Stimulated activated naive CD8-positive, alpha-beta T cell treated with anti-CD3 and anti-CD28 coated beads, Interleukin-15, Interleukin-2, amounts not matched to agents 100 ng/mL and 50 ng/mL, for 24 hours (primary cell): Measurements from ENCODE around the gene CMIP.

Experiments
- H3K27ac Mint-ChIP-seq: one replicate; pipeline ENCODE4 v1.8.0; 2021; ENCODE audit warnings: mild to moderate bottlenecking, mixed read lengths
- H3K27me3 Mint-ChIP-seq: one replicate; pipeline ENCODE4 v1.8.0; 2021; ENCODE audit warnings: mixed read lengths
- H3K36me3 Mint-ChIP-seq: one replicate; pipeline ENCODE4 v1.8.0; 2021; ENCODE audit warnings: low read depth, mixed read lengths
- H3K4me1 Mint-ChIP-seq: one replicate; pipeline ENCODE4 v1.8.0; 2021; ENCODE audit warnings: low read depth, mixed read lengths
- H3K4me3 Mint-ChIP-seq: one replicate; pipeline ENCODE4 v1.8.0; 2021; ENCODE audit warnings: mild to moderate bottlenecking, mixed read lengths
- H3K9me3 Mint-ChIP-seq: one replicate; pipeline ENCODE4 v1.8.0; 2021; ENCODE audit warnings: mixed read lengths

Gene CMIP

GRCh38 chr16:81551151-81551808, 106.7 kb downstream of the CMIP start:
- H3K4me3 Mint-ChIP-seq = no peak overlapping the region
- H3K27me3 Mint-ChIP-seq = no peaks in the 10 kb centered on the region
- H3K36me3 Mint-ChIP-seq = peaks cover 1% of the 10 kb centered on the region

GRCh38 chr16:81551821-81552304, 107.3 kb downstream of the CMIP start:
- Mint-ChIP-seq H3K27ac (peak overlapping the region; percentile 71), H3K27me3 (no peaks in the 10 kb centered on the region), H3K4me3 (no peak overlapping the region), H3K9me3 (no peaks in the 10 kb centered on the region), H3K4me1 (peaks cover 60% of the 10 kb centered on the region), H3K36me3 (peaks cover 4% of the 10 kb centered on the region)

More at GRCh38 chr16:81551151-81551808, 106.7 kb downstream of the CMIP start:
- peaks cover 58% of the 10 kb centered on the region for H3K4me1 Mint-ChIP-seq
- peak overlapping the region; percentile 54 for H3K27ac Mint-ChIP-seq
- H3K9me3 Mint-ChIP-seq = no peaks in the 10 kb centered on the region

GRCh38 chr16:81552743-81553079, 108.1 kb downstream of the CMIP start:
- H3K36me3 Mint-ChIP-seq = peaks cover 5% of the 10 kb centered on the region
- no peaks in the 10 kb centered on the region for H3K27me3 Mint-ChIP-seq
- H3K27ac Mint-ChIP-seq = peak overlapping the region; percentile 71
- peaks cover 60% of the 10 kb centered on the region for H3K4me1 Mint-ChIP-seq
- H3K9me3 Mint-ChIP-seq = no peaks in the 10 kb centered on the region
- no peak overlapping the region for H3K4me3 Mint-ChIP-seq

- Mint-ChIP-seq H3K4me3 (no peak overlapping the region), H3K9me3 (no peaks in the 10 kb centered on the region), H3K4me1 (peaks cover 65% of the 10 kb centered on the region), H3K27ac (no peak overlapping the region), H3K36me3 (peaks cover 10% of the 10 kb centered on the region), H3K27me3 (no peaks in the 10 kb centered on the region)
Measured at GRCh38 chr16:81553080-81553813, 108.6 kb downstream of the CMIP start.

GRCh38 chr16:81553814-81554675, 109.4 kb downstream of the CMIP start:
- H3K9me3 Mint-ChIP-seq = no peaks in the 10 kb centered on the region
- no peak overlapping the region for H3K4me3 Mint-ChIP-seq
- H3K4me1 Mint-ChIP-seq = peaks cover 67% of the 10 kb centered on the region
- no peak overlapping the region for H3K27ac Mint-ChIP-seq
- H3K36me3 Mint-ChIP-seq = peaks cover 10% of the 10 kb centered on the region
- H3K27me3 Mint-ChIP-seq = no peaks in the 10 kb centered on the region

GRCh38 chr16:81554979-81555378, 110.4 kb downstream of the CMIP start:
- H3K4me1 Mint-ChIP-seq = peaks cover 63% of the 10 kb centered on the region
- no peak overlapping the region for H3K27ac Mint-ChIP-seq
- H3K36me3 Mint-ChIP-seq = peaks cover 10% of the 10 kb centered on the region

GRCh38 chr16:81555660-81556059, 111.1 kb downstream of the CMIP start:
- Mint-ChIP-seq H3K27ac (no peak overlapping the region), H3K4me3 (no peak overlapping the region), H3K4me1 (peaks cover 58% of the 10 kb centered on the region), H3K27me3 (no peaks in the 10 kb centered on the region), H3K9me3 (no peaks in the 10 kb centered on the region), H3K36me3 (peaks cover 10% of the 10 kb centered on the region)

More at GRCh38 chr16:81554979-81555378, 110.4 kb downstream of the CMIP start:
- H3K4me3 Mint-ChIP-seq = no peak overlapping the region
- H3K27me3 Mint-ChIP-seq = no peaks in the 10 kb centered on the region
- no peaks in the 10 kb centered on the region for H3K9me3 Mint-ChIP-seq

- Mint-ChIP-seq H3K4me3 (no peak overlapping the region), H3K27me3 (no peaks in the 10 kb centered on the region), H3K4me1 (peaks cover 47% of the 10 kb centered on the region), H3K36me3 (peaks cover 10% of the 10 kb centered on the region), H3K27ac (peak overlapping the region; percentile 56), H3K9me3 (no peaks in the 10 kb centered on the region)
Measured at GRCh38 chr16:81556715-81557284, 112.2 kb downstream of the CMIP start.

- Mint-ChIP-seq H3K9me3 (no peaks in the 10 kb centered on the region), H3K4me1 (peaks cover 34% of the 10 kb centered on the region), H3K4me3 (no peak overlapping the region), H3K27me3 (no peaks in the 10 kb centered on the region), H3K27ac (no peak overlapping the region), H3K36me3 (peaks cover 10% of the 10 kb centered on the region)
Measured at GRCh38 chr16:81558077-81558443, 113.5 kb downstream of the CMIP start.

- peaks cover 10% of the 10 kb centered on the region for H3K36me3 Mint-ChIP-seq
- no peak overlapping the region for H3K4me3 Mint-ChIP-seq
- H3K9me3 Mint-ChIP-seq = no peaks in the 10 kb centered on the region
- H3K4me1 Mint-ChIP-seq = peaks cover 29% of the 10 kb centered on the region
- H3K27me3 Mint-ChIP-seq = no peaks in the 10 kb centered on the region
- no peak overlapping the region for H3K27ac Mint-ChIP-seq
Measured at GRCh38 chr16:81558444-81559175, 114.0 kb downstream of the CMIP start.

- no peak overlapping the region for H3K4me3 Mint-ChIP-seq
- H3K4me1 Mint-ChIP-seq = peaks cover 18% of the 10 kb centered on the region
- peaks cover 10% of the 10 kb centered on the region for H3K36me3 Mint-ChIP-seq
- no peaks in the 10 kb centered on the region for H3K9me3 Mint-ChIP-seq
- no peak overlapping the region for H3K27ac Mint-ChIP-seq
- no peaks in the 10 kb centered on the region for H3K27me3 Mint-ChIP-seq
Measured at GRCh38 chr16:81560979-81561657, 116.5 kb downstream of the CMIP start.

GRCh38 chr16:81562174-81562849, 117.7 kb downstream of the CMIP start:
- H3K36me3 Mint-ChIP-seq = peaks cover 6% of the 10 kb centered on the region
- no peaks in the 10 kb centered on the region for H3K9me3 Mint-ChIP-seq
- no peak overlapping the region for H3K4me3 Mint-ChIP-seq
- H3K4me1 Mint-ChIP-seq = peaks cover 18% of the 10 kb centered on the region
- H3K27ac Mint-ChIP-seq = no peak overlapping the region
- H3K27me3 Mint-ChIP-seq = no peaks in the 10 kb centered on the region

GRCh38 chr16:81562926-81563325, 118.3 kb downstream of the CMIP start:
- H3K27ac Mint-ChIP-seq = no peak overlapping the region
- peaks cover 22% of the 10 kb centered on the region for H3K4me1 Mint-ChIP-seq
- H3K36me3 Mint-ChIP-seq = peaks cover 3% of the 10 kb centered on the region
- H3K27me3 Mint-ChIP-seq = no peaks in the 10 kb centered on the region
- H3K9me3 Mint-ChIP-seq = no peaks in the 10 kb centered on the region
- no peak overlapping the region for H3K4me3 Mint-ChIP-seq
